Stimulated activated CD4-positive, alpha-beta T cell treated with anti-CD3 and anti-CD28 coated beads, Interleukin-2, amount 100 ng/mL, for 48 hours (primary cell): ENCODE data around the gene BSG.

ENCODE experiments used
- DNase-seq, 2 donors: peaks; one replicate each; pipeline ENCODE4 v3.0.0-alpha.2; 2020

The BSG gene

DNA sequence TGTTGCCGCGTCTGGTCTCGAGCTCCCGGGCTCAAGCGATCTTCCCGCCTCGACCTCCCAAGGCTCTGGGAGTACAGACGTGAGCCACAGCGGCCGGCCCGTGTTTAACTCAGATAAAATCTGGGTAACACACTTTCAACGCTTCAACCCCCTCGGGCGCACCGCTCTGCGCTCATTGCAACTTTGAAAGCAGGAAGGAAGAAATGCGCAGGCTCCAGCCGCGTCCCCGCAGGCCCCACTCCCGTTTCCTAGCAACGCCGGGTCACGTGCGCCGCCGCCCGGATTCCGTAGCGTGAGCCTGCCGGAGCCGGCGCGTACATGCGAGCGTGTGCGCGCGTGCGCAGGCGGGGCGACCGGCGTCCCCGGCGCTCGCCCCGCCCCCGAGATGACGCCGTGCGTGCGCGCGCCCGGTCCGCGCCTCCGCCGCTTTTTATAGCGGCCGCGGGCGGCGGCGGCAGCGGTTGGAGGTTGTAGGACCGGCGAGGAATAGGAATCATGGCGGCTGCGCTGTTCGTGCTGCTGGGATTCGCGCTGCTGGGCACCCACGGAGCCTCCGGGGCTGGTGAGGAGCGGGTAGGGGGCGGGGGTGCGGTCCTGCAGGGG, at the start of gene BSG:
Gene BSG, plus strand, starts transcription at position 457 of the 603 bp plus-strand sequence. Its CDS starts 39 bp downstream, at position 496.
- peak; percentile 98 for DNase-seq

DNA sequence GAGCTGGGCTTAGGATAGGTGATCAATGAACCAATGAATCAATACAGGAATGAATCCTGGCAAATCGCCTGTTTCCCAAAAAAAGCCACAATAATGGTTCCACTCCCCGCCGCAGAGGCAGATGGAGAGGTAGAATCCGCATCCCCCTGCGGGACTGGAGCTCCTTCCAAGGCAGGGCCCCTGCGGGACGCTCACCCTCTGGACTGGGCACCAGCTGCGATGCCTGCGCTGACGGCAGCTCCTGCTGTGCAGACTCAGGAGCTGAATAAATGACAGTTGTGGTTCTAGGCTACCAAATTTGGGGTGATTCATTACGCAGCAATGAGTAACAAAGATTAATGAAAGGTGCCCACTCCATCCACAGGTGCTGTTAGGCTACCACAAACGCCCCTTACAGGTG, 49.7 kb upstream of the BSG start:
- no peak for DNase-seq

DNA sequence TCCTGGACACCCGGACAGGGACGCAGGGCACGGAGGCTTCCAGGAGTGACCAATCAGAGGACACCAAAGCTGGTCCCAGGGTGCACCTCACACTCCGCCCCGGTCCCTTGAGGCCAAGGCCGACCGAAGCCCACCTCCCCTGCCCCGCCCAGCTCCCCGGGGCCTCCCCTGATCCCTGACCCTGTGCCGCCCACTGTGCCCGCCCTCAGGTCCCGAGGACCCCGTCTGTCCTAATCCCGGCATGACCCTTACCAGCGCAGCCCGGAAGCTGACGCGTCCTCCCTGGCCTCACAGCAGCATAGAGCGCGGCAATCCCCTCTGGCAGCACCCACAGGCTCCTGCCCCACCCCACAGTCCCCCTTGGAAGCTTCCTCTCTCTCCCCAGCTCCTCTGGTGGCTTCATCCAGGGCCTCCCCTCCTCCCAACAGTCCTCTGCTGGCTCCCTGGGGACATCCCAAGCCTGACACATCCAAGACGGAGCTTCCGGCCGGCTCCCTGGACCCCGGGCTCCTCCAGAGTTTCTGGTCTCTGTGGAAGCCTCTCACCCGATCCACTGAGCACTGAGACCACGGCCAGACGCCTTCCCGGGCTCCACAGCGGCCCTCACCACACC, 48.2 kb upstream of the BSG start:
- no peak for DNase-seq

DNA sequence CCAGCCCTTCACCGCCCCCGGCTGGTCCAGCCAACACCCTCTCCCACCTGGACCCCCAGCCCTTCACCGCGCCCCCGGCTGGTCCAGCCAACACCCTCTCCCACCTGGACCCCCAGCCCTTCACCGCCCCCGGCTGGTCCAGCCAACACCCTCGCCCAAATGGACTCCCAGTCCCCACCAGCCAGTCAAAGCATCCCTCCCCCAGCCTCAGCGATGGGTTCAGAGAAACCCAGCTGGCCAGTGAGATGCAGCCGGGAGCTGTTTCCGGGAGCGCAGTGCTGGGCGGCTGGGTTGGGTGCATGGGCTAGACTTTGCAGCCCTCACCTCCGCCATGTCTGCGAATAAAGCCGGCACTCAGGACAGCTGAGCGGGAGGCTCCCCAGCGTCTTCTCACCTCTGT, 47.4 kb upstream of the BSG start:
- no peak for DNase-seq

DNA sequence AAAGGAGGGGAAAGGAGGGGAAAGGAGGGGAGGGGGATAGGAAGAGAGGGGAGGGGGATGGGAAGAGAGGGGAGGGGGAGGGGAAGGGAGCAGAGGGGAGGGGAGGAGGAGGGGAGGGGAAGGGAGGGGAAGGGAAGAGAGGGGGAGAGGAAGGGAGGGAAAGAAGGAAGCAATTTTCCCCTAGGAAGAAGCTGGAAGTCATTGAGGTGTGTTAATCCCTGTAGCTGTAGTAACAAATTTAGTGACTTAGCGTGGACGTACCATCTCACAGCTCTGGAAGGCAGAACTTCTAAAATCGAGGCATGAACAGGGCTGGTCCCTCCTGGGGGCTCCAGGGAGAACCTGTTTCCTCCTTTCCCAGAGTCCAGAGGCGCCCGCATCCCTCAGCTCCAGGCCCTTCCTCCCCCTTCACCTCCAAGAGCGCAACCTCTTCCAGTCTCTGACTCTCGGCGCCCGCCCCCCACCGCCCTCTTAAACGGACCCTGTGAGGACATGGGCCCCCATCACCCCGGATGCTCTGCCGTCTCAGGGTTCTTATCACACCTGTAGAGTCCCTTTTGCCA, 46.5 kb upstream of the BSG start:
- no peak for DNase-seq

DNA sequence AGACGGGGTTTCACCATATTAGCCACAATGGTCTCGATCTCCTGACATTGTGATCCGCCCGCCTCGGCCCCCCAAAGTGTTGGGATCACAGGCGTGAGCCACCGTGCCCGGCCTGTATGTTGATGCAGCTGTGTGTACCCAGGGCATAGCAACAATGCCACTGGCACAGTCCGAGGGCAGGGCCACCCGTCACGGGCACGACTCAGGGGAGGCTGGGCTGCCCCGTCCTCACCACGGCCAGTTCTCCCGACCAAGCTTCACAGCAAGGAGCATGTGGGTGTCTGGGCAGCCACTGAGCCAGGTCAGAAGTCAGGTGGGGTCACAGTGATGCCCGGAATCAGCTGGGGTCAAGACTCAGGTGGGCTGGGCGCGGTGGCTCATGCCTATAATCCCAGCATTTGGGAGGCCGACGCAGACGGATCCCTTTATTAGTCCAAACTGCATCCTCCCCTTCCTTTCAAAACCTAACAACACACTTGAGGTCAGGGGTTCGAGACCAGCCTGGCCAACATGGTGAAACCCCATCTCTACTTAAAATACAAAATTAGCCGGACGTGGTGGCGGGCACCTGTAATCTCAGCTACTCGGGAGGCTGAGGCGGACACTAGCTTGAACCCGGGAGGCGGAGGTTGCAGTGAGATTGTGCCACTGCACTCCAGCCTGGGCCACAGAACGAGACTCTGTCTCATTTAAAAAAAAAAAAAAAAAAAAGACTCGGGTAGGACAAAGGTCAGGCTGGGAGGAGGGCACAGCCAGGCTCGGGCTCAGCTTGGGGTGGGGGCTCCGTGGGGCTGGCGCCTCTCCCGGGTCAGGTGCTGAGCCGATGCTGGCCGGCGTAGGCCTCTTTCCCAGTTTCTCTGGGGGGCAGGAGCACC, 42.0 kb upstream of the BSG start:
- no peak for DNase-seq

DNA sequence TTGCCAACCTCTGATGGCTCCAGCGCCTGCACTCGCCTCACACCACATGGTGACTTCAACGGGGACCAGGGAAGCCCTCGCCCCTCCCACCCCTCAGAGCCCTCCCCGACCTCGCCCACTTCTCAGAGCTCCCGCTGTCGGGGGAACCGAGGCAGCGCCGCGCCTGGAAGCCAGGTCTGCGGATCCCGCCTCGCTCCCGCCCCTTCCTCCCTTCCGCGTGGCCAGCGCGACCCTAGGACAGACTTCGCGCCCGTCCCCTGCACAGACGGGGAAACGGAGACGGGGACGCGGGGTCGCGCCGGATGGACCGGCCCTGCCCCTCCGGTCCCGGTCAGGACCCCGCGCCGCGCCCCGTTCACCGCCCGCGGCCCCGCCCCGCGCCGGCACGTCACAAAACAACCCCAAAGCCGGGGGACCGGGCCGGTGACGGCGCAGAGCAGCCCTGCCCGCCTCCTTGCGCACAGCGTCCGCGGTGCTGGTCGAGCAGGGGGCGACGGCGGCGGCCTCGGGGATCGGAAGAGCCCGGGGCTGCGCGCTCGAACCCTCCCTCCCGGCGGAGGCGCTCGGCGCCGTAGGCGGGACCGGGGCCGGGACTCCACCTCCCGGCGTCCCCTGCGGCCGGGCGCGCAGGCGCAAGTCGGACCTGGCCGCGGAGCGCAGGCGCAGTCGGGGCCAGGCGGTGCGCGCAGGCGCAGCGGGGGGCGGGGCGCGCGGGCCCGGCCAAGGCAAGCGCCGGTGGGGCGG, 41.2 kb upstream of the BSG start:
- DNase-seq, result peak; percentile 86

DNA sequence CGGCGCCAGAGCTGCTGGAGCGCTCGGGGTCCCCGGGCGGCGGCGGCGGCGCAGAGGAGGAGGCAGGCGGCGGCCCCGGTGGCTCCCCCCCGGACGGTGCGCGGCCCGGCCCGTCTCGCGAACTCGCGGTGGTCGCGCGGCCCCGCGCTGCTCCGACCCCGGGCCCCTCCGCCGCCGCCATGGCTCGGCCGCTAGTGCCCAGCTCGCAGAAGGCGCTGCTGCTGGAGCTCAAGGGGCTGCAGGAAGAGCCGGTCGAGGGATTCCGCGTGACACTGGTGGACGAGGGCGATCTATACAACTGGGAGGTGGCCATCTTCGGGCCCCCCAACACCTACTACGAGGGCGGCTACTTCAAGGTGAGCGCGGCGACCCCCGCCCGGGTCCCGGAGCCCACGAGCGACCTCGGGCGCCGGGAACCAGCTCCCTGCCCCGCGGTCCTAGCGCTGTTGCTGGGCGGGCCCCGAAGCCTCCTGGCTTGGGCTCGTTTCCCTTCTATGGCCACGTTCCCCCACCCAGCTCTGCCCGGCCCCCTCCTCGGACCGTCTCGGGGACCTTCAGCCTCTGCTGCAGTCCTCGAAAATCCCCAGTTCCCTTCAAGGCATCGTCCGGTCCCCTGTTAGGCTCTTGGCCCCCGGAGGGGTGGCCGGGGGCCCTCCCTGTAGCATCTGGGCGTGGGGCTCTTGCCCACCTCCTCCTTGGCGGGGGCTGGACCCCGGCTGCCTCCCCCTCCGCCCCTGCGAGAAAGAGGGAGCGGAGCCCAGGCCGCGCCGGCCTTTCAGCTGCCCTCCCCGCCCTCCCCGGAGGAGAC, 40.4 kb upstream of the BSG start, which contains the start of gene CDC34:
Gene CDC34, plus strand, starts transcription at position 8 of the 808 bp plus-strand sequence. Its CDS starts 172 bp downstream, at position 180.
- no peak for DNase-seq

DNA sequence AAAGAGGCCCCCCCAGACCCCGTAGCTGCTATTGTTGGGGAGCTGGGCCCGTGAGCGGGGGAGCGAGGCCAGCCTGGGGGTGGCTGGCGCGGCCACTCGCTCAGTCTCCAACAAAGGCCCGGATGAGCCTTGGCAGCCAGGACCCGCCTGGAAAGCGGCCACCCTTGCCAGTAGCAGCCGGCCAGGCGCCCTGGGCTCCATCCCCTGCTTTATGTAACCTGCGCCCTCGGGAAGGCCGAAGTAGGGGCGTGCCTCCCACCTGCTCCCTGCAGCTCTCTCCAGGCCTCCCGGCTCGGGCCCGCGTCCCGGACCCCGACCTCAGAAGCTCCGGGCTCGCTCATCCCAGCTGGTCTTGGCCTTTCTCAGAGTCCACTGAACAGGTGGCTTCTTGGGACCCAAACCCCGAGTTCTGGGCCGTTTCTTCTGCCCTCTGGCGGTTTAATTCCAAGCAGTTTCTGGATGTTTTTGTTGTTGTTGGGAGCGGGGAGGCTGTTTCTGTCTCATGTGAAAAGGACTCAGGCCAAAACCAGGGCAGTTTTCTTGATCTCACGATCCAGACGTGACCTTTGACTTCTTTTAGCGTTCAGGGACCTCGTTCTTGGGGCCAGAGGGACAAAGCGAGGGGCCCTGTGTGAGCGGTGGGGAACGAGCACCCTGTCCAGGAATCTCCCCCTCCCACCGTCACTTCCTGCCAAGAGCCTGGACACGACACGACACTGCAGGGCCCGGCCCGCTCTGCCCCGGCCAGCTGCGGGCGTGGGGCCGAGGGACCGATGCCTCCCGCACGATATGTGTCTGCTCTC, 39.6 kb upstream of the BSG start:
- DNase-seq, result peak in 1 of 2 donors; percentile 35

DNA sequence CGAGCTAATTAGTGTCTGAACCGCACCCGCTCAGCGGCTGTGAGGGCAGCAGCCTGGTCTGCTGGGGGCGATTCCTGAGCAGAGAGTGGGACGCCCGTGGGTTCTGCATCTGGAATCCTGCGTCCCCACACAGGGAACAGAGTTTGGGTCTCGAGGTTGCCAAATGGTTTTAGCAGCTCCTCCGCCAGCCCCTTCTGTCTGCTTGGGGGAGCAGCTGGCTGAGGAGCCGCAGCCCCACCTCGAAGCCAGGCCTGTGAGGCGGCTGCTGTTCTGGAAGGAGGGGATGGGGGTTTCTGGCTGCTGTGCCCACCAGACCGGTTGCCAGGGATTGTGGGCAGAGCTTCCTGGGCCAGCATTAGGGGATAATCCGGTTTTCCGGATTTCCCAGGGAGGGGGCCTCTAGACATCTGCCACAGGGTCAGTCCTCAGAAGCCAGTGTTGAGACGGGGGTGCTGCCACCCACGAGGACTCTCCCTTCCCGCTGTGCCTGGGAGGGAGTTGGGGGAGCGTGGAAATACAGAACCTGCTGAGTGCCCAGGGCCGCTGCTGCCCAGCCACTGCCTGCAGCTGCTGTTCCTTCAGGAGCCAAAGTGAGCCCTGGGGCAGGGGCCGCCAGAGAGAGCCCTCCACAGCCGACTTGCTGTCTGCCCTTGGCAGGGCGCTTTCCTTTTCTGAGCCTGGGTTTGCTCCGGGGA, 38.9 kb upstream of the BSG start:
- no peak for DNase-seq

DNA sequence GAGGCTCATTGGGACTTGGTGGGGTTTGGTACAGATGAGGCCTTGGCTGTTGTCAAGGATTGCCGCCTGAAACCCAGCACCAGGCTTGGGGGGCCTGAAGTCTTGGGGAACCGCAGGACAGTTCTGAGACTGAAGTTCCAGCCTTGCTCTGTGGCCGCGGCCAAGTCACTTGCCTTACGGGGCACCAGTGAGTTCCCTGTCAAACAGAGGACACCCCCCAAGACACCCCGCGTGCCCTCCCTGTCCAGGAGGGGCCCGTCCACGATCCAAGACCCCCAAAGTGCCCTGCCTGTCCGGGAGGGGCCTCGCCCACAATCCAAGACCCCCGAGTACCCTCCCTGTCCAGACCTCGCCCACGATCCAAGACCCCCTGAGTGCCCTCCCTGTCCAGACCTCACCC, 38.3 kb upstream of the BSG start:
- no peak for DNase-seq

DNA sequence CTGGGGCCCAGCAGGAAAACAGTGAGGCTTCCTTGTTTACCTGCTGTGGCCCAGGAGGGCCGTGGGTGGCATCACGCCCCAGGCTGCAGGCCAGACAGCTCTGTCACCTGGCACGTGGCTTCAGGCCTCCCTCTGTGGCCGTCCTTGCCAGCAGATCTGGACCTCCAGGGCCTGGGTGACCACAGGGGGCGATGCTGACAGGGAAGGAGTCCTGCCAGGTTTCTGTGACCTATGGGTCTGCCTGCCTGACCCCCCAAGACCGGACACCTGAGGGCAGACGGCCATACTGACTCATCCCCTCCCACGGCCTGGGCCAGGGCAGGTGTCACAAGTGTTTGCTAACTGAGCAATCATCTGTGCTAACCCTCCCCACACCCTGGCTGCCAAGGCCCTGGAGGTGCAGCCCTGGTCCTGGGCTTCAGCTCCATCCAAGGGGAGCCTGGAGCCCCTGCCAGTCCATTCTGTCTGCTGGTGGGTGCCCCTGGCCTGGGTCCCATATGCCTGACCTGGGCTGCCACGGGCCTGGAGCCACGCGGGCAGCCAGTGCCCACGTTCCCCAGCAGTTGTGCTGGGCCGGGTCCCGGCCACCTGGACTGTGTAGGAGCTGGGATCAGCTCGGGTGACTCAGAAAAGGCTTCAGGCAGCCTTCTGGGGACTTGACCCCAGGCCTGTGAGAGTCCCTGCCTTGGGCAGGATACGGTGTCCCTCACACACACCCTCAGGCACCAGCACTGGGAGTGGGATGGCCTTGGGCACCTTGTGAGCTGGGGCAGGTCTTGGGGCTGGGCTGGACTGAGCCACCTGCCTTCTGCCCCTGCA, 37.2 kb upstream of the BSG start:
- DNase-seq, result no peak

DNA sequence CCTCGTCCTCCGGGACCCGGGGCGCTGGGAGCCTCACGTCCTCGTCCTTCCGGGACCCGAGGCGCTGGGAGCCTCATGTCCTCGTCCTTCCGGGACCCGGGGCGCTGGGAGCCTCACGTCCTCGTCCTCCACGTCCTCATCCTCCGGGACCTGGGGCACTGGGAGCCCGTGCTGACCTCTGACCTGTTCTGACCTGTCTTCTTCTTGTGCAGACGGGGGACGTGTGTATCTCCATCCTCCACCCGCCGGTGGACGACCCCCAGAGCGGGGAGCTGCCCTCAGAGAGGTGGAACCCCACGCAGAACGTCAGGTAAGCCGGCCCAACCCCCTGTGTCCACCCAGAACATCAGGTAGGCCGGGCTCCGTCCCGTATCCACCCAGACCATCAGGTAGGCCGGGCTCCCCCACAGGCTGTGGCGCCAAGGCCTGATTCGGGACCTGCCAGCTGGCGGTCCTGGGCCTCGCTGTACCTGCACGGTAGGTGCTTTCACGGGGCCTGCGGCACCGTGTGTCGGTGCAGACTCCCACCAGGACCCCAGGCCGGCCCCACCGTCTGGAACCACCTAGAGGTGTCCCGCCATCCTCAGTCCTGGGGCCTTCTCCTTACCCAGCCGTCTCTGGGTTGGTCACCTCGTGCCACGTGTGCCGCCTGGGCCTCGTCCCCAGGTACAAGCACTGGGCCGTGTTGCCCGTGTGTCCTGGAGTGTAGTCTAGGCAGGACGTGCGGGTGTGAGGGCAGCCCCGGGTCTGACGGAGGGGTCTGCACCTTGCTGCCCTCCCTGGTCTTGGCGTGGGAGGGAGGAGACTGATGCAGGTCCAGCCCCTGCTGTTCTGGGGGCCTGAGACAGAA, 36.1 kb upstream of the BSG start:
- no peak for DNase-seq

DNA sequence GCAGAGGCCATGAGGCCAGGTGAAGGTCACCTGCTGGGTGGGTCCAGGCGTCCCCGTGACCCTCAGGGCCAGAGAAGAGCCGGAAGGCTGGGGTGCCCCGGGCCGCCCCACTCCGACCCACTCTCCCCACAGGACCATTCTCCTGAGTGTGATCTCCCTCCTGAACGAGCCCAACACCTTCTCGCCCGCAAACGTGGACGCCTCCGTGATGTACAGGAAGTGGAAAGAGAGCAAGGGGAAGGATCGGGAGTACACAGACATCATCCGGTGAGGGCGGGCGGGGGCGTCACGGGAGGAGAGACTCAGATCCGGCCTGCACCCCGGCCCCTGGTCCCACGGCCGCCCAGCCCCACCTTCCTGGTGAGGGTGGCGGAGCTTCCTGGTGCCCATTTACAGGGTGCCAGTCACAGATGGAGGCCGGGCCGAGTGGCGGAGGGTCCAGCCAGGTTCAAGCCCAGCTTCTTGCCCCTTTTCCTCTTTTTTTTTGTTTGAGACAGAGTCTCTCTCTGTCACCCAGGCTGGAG, 35.5 kb upstream of the BSG start:
- no peak for DNase-seq

DNA sequence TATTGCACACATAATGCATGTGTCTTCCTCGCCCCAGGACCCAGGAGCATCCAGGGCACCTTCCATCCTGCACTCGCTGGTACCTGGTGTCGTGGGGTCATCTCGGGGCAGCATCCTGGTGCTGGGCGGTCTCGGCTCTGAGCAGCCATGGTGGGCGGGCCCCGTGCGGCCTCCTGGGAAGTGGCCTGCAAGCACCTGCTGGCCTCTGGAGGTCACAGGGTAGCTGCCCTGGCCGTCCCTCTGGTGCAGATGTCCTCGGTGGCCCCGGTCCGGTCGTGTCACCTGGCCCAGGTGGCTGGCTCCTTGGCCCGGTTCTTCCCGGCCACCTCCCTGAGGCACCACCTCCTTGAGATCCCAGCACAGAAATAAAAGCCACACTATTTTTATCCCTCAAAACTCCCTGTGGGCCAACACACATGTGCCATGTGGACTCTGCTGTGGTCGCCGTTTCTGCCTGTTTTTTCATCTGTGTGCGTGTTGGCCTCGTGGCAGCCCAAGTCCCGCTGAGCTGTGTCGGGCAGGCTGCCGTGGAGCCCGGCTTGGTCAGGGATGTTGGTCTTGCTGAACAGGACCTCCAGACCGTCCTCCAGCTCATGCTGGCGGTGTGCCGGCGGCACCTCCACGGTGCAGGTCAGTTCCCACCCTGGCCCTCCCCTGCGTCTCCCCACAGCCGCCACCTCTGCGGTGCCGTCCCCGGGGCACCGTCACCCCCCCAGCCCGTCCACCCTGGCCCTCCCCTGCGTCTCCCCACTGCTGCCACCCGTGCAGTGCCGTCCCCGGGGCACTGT, 33.6 kb upstream of the BSG start:
- DNase-seq, result no peak

DNA sequence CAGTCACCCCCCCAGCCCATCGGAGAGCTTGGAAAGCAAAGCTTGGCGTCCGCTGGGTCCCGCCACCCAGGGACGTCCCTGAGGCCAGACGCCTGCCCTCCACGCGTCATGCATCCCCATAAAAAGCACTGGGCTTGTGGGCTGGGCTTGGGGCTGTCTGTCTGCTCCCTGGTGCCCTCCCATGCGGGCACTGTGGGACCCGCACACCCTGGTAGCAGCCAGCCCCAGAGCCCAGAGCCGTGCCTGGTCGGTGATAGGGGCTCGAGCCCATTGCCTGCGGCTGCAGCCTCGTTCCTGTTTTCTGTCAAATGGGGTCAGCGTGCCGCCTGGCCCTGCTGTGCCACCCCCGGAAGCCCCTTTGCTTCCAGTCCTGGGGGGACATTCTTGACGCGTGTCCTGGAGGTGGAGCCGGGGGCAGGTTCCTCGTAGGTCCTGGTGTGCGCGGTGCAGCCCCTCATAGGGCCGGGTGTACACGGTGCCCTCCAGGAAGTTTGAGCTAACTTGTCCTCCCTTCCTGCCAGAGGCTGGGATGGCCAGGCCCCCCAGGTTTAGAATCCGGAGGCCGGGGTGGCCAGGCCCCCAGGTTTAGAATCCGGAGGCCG, 32.9 kb upstream of the BSG start:
- no peak for DNase-seq
